Panc1 (cell line): ENCODE measurements around the gene BOD1.

Experiments used
- CTCF ChIP-seq: fragments of 450-650 bp; IDR thresholded peaks from 2 replicates; pipeline ENCODE4 v1.5.1; 2017; ENCODE audit warnings: mild to moderate bottlenecking
- POLR2AphosphoS5 ChIP-seq: IDR thresholded peaks from 2 replicates; pipeline ENCODE4 v1.6.1; 2012; ENCODE audit warnings: mild to moderate bottlenecking, low read depth, low read length, moderate library complexity
- REST ChIP-seq, 2 experiments: IDR thresholded peaks; 2 replicates each; pipeline ENCODE4 v1.6.1; 2011 to 2012; ENCODE audit warnings: low read depth in 2 of 2, control low read depth in 1 of 2, low read length in 1 of 2, mild to moderate bottlenecking in 1 of 2, moderate library complexity in 1 of 2; ENCODE audit not compliant: insufficient read depth in 1 of 2
- SIN3A ChIP-seq: IDR thresholded peaks from 2 replicates; pipeline ENCODE4 v1.6.1; 2012; ENCODE audit warnings: low read depth, mild to moderate bottlenecking, low read length, moderate library complexity, borderline replicate concordance; ENCODE audit not compliant: insufficient read depth

- TF ChIP-seq CTCF (no peak), POLR2AphosphoS5 (no peak), SIN3A (no peak), REST (IDR thresholded peaks at IDR 0.05; ENCODE audit: insufficient read depth in 1 of 2, low read depth in 2 of 2, low read length in 1 of 2) (no peak)
Measured at GRCh38 chr5:173645437-173645807, 29.0 kb upstream of the BOD1 start.
